ENCODE measurements around the gene SLC4A2. TPM values are rescaled to one million over a fixed set of nuclear protein-coding genes. Genes with fewer than 3 reads are reported as not detected.
A peak's percentile ranks its signal among the peaks of the same experiment; 100 is the strongest.

The SLC4A2 gene
- total RNA-seq, 2 donors from 2014 or later = 265 to 284 TPM

GRCh38 chr7:151085329-151085690, 25.9 kb downstream of the SLC4A2 start:
- no peak for DNase-seq
- H3K9me3 ChIP-seq (ENCODE audit: control insufficient read depth, low read length) = no peaks in the 10 kb centered on the region
- H3K27me3 ChIP-seq (ENCODE audit: control insufficient read depth, insufficient read depth, low read length, poor library complexity, severe bottlenecking) = peaks cover 6% of the 10 kb centered on the region
- H3K4me3 ChIP-seq (ENCODE audit: low read length) = peak overlapping the region; percentile 85
- Mint-ChIP-seq H3K27me3 (ENCODE audit: insufficient read depth) (peaks cover 1% of the 10 kb centered on the region), H3K36me3 (ENCODE audit: low read depth) (peaks cover 7% of the 10 kb centered on the region), H3K9me3 (no peaks in the 10 kb centered on the region), H3K4me3 (peak overlapping the region; percentile 74), H3K4me1 (peaks cover 34% of the 10 kb centered on the region), H3K27ac (peak overlapping the region; percentile 90)
- no peak overlapping the region for H3K9ac ChIP-seq (ENCODE audit: extremely low read depth, low read length, poor library complexity, severe bottlenecking)
- 48% methylated on average over 5 of the region's 5 CpGs for WGBS, 2 experiments (ENCODE audit: insufficient coverage in 1 of 2, insufficient read length in 1 of 2)
- H3K36me3 ChIP-seq (ENCODE audit: control insufficient read depth, insufficient read depth, low read length) = peaks cover 2% of the 10 kb centered on the region
- TF ChIP-seq CTCF (conservative IDR thresholded peaks at IDR 0.05) = no peak
- H3K27ac ChIP-seq (ENCODE audit: low read depth, low read length) = peak overlapping the region; percentile 84
- peaks cover 19% of the 10 kb centered on the region for H3K4me1 ChIP-seq (ENCODE audit: control insufficient read depth, insufficient read depth, low read length)

- peak within 1 kb of the TSS; percentile 49 for H3K9ac ChIP-seq (ENCODE audit: extremely low read depth, low read length, poor library complexity, severe bottlenecking)
- WGBS, 2 experiments (ENCODE audit: insufficient coverage in 1 of 2, insufficient read length in 1 of 2) = 0% methylated on average over 36 to 81 of the region's 84 CpGs
- Mint-ChIP-seq H3K4me3 (peak within 1 kb of the TSS; percentile 78), H3K9me3 (no peaks in the 10 kb centered on the region), H3K36me3 (ENCODE audit: low read depth) (peaks cover 7% of the 10 kb centered on the region), H3K27ac (peak within 1 kb of the TSS; percentile 90), H3K4me1 (peaks cover 34% of the 10 kb centered on the region), H3K27me3 (ENCODE audit: insufficient read depth) (peaks cover 1% of the 10 kb centered on the region)
- peak within 1 kb of the TSS; percentile 91 for H3K4me3 ChIP-seq (ENCODE audit: low read length)
- peak within 1 kb of the TSS; percentile 84 for H3K27ac ChIP-seq (ENCODE audit: low read depth, low read length)
- H3K4me1 ChIP-seq (ENCODE audit: control insufficient read depth, insufficient read depth, low read length) = peaks cover 19% of the 10 kb centered on the region
- H3K9me3 ChIP-seq (ENCODE audit: control insufficient read depth, low read length) = no peaks in the 10 kb centered on the region
- H3K27me3 ChIP-seq (ENCODE audit: control insufficient read depth, insufficient read depth, low read length, poor library complexity, severe bottlenecking) = peaks cover 6% of the 10 kb centered on the region
- peak; percentile 19 for TF ChIP-seq CTCF (conservative IDR thresholded peaks at IDR 0.05)
- DNase-seq = peak; percentile 93
- peaks cover 4% of the 10 kb centered on the region for H3K36me3 ChIP-seq (ENCODE audit: control insufficient read depth, insufficient read depth, low read length)
These were observed 26.6 kb downstream of the SLC4A2 start, which contains the start of gene AGAP3 for GRCh38 chr7:151085691-151086620. AGAP3 (plus strand) TSS chr7:151086475; CDS start chr7:151086742, 267 bp downstream.

- Mint-ChIP-seq H3K4me1 (peaks cover 40% of the 10 kb centered on the region), H3K4me3 (peak overlapping the region; percentile 78), H3K27ac (peak overlapping the region; percentile 85), H3K27me3 (ENCODE audit: insufficient read depth) (peaks cover 1% of the 10 kb centered on the region), H3K9me3 (no peaks in the 10 kb centered on the region), H3K36me3 (ENCODE audit: low read depth) (peaks cover 13% of the 10 kb centered on the region)
- Histone ChIP-seq H3K9ac (ENCODE audit: extremely low read depth, low read length, poor library complexity, severe bottlenecking) (peak overlapping the region; percentile 49), H3K36me3 (ENCODE audit: control insufficient read depth, insufficient read depth, low read length) (peaks cover 7% of the 10 kb centered on the region), H3K4me1 (ENCODE audit: control insufficient read depth, insufficient read depth, low read length) (peaks cover 14% of the 10 kb centered on the region), H3K27ac (ENCODE audit: low read depth, low read length) (peak overlapping the region; percentile 32), H3K27me3 (ENCODE audit: control insufficient read depth, insufficient read depth, low read length, poor library complexity, severe bottlenecking) (peaks cover 6% of the 10 kb centered on the region), H3K4me3 (ENCODE audit: low read length) (peak overlapping the region; percentile 91), H3K9me3 (ENCODE audit: control insufficient read depth, low read length) (no peaks in the 10 kb centered on the region)
- 0% methylated on average over 13 to 55 of the region's 56 CpGs for WGBS, 2 experiments (ENCODE audit: insufficient coverage in 1 of 2, insufficient read length in 1 of 2)
- peak; percentile 74 for DNase-seq
- TF ChIP-seq CTCF (conservative IDR thresholded peaks at IDR 0.05) = no peak
These were observed 27.4 kb downstream of the SLC4A2 start for GRCh38 chr7:151086802-151087244.
